Measurements from ENCODE around the gene TBCEL.

TBCEL gene

GRCh38 chr11:121063728-121064127 is 39.8 kb downstream of the TBCEL start:
- no peak for DNase-seq (ENCODE audit: low read depth, low spot score)

GRCh38 chr11:121066623-121067022 is 42.7 kb downstream of the TBCEL start:
- DNase-seq (ENCODE audit: low read depth, low spot score), result no peak

- no peak for DNase-seq (ENCODE audit: low read depth, low spot score)
These were observed 43.1 kb downstream of the TBCEL start for GRCh38 chr11:121067026-121067425.

- DNase-seq (ENCODE audit: low read depth, low spot score), result no peak
These were observed 43.6 kb downstream of the TBCEL start for GRCh38 chr11:121067453-121067852.

DNA sequence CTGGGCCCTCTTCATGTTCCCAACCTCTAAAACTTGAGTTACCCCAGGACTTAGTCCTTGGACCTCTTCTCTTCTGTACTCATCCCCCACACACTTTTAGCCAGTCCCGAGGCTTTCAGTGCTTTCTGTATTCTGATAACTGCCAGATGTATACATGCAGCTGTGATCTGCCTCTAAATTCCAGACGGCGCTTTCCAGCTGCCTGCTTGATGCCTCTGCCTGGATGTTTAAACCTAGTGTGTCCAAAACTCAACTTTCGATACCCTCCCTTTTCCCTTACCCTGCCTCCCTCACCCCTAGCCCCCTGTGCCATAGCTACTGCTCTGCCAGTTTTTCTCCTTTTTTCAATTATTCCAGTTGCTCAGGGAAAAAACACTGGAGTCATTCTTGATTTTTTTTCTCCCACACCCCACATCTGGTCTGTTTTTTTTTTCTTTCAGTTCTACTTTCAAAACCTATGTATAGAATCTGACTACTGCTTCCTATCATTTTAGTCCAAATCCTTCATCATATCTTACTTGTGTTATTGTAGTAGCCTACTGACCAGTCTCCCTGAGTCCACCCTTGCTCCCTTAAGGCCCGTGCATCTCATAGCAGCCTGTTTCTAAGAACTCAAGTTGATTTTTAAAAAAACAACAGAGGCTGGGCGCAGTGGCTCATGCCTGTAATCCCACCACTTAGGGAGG is 44.2 kb downstream of the TBCEL start:
- no peak for DNase-seq (ENCODE audit: low read depth, low spot score)

DNA sequence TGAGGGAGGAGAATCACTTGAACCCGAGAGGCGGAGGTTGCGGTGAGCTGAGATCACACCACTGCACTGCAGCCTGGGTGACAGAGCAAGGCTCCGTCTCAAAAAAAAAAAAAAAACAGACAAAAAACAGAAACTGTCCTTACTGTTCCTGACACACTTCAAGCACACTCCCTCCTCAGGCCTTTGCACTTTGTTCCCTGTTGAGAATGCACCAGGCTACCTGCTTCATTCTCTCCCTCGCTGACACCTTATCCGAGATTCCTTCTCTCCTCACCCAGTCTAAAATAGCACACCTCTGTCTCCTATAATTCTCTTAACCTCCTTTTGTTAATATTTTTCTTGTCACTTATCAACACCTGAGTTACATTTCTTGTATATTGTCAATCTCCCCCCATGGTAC is 44.9 kb downstream of the TBCEL start:
- DNase-seq (ENCODE audit: low read depth, low spot score), result no peak

DNA sequence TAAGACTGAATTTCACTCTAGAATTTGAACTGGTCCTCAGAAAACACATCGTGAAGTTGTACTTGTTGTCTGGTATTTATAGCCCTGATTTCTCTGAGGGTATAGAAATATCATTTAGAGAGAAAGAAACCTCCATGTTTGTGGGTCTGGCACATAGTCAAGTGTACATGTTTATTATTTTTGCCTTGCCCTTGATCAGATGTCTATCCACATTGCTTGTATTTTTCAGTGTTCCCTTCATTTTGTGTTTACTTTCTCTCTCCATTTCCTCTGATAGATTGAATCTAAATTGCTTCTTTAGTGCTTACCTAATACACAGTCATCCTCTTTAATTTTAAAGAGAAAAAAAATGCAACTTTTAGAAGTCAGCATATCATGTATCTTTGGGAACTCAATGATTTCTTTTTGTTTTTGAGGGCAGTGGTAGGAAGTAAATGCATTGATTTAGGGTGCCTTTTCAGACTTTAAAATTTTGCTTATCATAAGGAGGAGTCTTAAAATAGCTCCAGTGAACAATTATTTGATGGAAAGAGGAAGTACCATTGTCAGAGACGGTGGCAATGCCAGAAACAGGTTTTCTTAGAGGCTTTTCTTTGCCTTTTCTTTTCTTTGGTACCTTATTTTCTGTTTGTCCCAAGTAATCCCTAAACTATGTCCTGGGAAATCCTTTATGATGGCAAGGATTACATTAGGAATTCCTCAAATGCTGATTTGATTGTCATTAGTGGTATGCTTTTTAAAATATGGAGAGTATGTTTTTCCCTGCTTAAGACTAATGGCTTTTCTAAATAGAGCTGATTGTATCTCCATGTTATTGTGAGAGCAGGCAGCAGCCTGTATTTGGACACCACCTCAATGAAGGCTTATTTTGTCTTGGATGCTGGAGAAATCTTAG is 47.3 kb downstream of the TBCEL start:
- DNase-seq (ENCODE audit: low read depth, low spot score), result no peak

DNA sequence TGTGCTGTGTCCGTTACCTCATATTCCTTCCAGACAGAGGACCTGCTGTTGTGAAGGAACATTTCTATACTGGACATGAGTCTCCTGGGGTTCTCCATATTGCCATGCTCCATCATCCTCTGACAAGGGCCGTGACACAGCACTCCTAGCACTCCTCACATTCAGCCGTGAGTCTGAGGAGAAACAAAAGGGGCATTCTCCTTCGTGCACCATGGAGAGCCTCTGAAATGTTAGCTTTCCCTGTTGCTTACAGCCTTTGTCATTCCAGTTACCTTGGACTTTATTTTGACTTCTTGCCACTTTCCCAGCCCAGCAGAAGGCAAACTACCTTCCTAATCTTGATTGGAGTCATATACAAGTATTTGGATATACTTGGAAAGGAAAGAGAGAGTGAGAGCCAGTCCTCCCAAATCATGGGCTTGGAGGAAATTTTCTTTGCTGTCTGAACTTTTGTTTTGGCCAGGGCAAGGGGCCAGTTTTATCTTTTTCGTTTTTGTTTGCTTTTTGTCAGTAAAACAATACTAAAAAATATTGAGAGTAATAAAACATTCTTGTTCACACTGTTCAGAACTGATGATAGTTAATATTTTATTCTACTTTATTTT is 48.0 kb downstream of the TBCEL start:
- no peak for DNase-seq (ENCODE audit: low read depth, low spot score)

GRCh38 chr11:121081321-121081720 is 57.4 kb downstream of the TBCEL start:
- no peak for DNase-seq (ENCODE audit: low read depth, low spot score)

DNA sequence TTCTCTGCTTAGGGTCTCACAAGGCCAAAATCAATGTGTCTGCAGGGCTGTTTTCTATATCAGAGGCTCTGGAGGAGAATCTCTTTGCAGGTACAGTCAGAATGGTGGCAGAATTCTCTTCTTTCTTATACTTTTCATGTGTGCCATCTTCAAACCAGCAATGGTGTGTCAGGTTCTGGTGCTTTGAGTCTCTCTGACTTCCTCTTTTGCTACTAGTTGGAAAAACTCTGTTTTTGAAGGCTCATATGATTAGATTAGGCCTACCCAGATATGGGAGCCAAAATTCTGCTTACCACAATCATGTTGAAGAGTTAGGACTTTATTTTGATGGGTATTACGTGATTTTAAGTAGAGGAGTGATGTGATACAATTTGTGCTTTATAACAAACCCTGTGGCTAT is 58.3 kb downstream of the TBCEL start:
- no peak for DNase-seq (ENCODE audit: low read depth, low spot score)

- no peak for DNase-seq (ENCODE audit: low read depth, low spot score)
These were observed 58.8 kb downstream of the TBCEL start for GRCh38 chr11:121082670-121083069.

DNA sequence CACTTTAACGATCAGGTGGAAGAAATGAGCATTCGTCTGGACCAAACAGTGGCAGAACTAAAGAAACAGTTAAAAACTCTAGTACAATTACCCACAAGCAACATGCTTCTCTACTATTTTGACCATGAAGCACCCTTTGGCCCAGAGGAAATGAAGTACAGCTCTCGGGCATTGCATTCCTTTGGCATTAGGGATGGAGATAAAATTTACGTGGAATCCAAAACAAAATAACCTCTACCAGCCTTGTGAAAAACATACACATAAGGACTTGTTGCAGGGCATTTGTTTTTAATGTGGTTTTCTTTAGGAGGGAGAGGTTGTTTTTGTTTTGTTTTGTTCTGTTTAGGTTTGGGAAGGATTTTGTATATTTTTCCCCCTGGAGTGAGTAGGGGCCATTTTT is 63.0 kb downstream of the TBCEL start:
- no peak for DNase-seq (ENCODE audit: low read depth, low spot score)

GRCh38 chr11:121089566-121089965 is 65.7 kb downstream of the TBCEL start:
- no peak for DNase-seq (ENCODE audit: low read depth, low spot score)

- DNase-seq (ENCODE audit: low read depth, low spot score), result no peak
These were observed 66.3 kb downstream of the TBCEL start for GRCh38 chr11:121090145-121090721.

DNA sequence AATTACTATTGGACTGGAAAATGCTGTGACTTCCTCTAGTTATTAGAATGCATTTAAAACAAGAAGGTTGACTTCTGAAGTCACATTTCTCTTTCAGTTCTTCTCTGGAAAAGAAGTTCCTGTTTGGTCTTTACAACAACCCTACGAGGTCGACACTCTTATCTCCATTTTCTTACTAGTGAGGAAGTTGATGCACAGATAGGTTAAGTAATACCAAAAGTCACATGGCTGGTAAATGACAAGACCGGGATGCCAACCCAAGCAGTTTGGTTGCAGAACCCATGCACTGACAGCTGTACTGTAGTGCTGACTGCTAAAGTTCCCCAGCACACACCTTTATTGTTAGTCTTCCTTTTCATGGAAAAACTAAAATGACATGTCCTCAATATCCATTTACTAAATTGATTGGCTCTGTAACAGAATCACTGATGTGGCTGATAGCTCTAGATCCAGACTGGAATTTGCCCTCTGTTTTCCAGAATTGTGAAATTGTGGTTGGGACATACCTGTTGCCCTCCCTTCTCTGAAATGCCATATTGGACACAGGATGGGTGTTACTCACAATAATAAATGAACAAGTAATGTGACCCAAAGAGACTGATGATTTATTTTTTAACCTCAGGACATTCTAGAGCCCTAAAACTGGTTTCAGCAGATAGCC is 67.7 kb downstream of the TBCEL start:
- no peak for DNase-seq (ENCODE audit: low read depth, low spot score)

DNA sequence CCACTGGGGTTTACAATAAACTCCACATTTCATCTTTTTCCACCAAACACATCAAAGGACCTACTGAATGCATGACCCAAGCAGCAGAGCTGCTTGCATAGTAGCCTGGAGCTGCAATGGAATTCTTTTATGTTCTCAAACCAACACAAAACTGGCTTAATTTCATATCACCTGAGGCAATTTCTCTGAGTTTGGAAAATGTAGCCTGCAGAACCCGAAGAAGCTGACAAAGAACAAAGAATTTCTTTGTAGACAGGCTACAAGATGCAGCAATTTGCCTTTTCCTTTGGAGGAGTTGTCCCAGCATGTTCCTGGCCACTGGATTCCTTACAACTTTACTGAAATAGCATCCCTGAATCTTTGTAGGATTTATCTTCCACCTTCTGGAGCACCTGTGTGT is 71.7 kb downstream of the TBCEL start:
- no peak for DNase-seq (ENCODE audit: low read depth, low spot score)

GRCh38 chr11:121099364-121099763 is 75.5 kb downstream of the TBCEL start:
- no peak for DNase-seq (ENCODE audit: low read depth, low spot score)

DNA sequence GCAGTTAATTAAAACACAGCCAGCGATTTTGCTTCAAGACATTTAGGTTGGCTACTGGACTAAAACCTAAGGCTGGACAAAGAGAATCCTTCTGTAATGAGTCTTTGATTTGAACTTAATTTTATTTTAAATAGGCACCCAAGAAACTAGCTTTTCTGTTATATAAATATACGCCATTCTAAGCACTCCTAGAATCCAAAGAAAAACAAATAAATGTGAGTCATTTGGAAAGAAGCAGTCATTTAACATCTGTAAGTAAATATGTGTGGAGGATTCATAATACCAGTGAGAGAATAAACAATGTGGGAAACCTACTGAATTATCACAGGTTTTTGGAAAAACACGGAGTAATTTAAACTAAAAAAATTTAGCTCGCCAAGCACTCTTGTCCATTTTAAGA is 76.0 kb downstream of the TBCEL start:
- DNase-seq (ENCODE audit: low read depth, low spot score), result no peak

- DNase-seq (ENCODE audit: low read depth, low spot score), result no peak
These were observed 77.0 kb downstream of the TBCEL start, which contains the start of gene TECTA for GRCh38 chr11:121100943-121101342. TSS of gene TECTA (plus strand) at chr11:121101243. CDS start at chr11:121102666, 1,423 bp downstream.

DNA sequence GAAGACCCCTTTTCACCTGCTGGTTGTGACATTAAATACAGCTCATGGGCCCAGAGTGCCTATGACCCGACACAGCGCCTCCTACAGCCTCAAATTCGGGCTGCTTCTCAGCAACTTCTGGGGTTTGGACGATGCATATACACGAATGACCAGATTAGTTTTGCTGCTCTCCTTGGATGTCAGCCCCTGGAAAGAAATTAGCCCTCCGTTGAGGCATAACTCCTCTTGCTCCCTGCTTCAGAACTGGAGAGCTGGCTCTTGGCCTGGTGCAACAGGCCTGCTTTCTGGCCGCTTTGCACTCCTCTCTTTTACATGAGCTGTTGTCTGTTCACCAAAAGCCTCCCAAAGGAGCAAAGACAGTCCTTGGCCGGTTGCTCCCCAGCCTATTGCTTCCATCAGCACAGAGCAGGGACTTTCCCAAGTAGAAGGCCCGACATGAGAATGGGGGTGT is 80.4 kb downstream of the TBCEL start:
- no peak for DNase-seq (ENCODE audit: low read depth, low spot score)

- DNase-seq (ENCODE audit: low read depth, low spot score), result no peak
These were observed 81.2 kb downstream of the TBCEL start for GRCh38 chr11:121105063-121105480.
